Fibroblast of skin of abdomen (primary cell): ENCODE data around the gene ERI2.
"Not testable (repeated sequence)": the region's sequence is repeated elsewhere in the genome, so short reads cannot be mapped to it uniquely, and the experiment has no call there.

ENCODE experiments used
- DNase-seq: peaks from one replicate; pipeline ENCODE4 v3.0.0-alpha.2; 2013

The ERI2 gene

GRCh38 chr16:20814784-20815183, 8.5 kb upstream of the ERI2 start:
- no peak for DNase-seq

GRCh38 chr16:20812510-20812909, 6.2 kb upstream of the ERI2 start:
- no peak for DNase-seq

GRCh38 chr16:20811889-20812439, 5.7 kb upstream of the ERI2 start:
- DNase-seq, result no peak

- DNase-seq, result no peak
Observed at GRCh38 chr16:20807862-20808261, 1.6 kb upstream of the ERI2 start.

GRCh38 chr16:20805684-20806167, 546 bp downstream of the ERI2 start:
- DNase-seq, result not testable (repeated sequence)

GRCh38 chr16:20803561-20804214, 2.6 kb downstream of the ERI2 start:
- no peak for DNase-seq

- peak; percentile 18 for DNase-seq
Observed at GRCh38 chr16:20803192-20803560, 3.1 kb downstream of the ERI2 start.

- DNase-seq, result no peak
Observed at GRCh38 chr16:20801278-20801677, 5.0 kb downstream of the ERI2 start.

- peak; percentile 18 for DNase-seq
Observed at GRCh38 chr16:20799599-20799998, 6.7 kb downstream of the ERI2 start.

GRCh38 chr16:20798364-20798763, 7.9 kb downstream of the ERI2 start:
- no peak for DNase-seq

- peak; percentile 26 for DNase-seq
Observed at GRCh38 chr16:20791923-20792612, 14.2 kb downstream of the ERI2 start.

GRCh38 chr16:20789130-20789529, 17.1 kb downstream of the ERI2 start:
- DNase-seq, result no peak

GRCh38 chr16:20784204-20784603, 22.1 kb downstream of the ERI2 start:
- DNase-seq, result no peak

- no peak for DNase-seq
Observed at GRCh38 chr16:20782470-20782869, 23.8 kb downstream of the ERI2 start.

GRCh38 chr16:20781697-20782096, 24.6 kb downstream of the ERI2 start:
- DNase-seq, result no peak

GRCh38 chr16:20774703-20775362, 31.4 kb downstream of the ERI2 start:
- DNase-seq, result peak; percentile 44

- DNase-seq, result no peak
Observed at GRCh38 chr16:20773679-20774078, 32.6 kb downstream of the ERI2 start.

GRCh38 chr16:20768818-20769217, 37.5 kb downstream of the ERI2 start:
- DNase-seq, result no peak

GRCh38 chr16:20768121-20768520, 38.2 kb downstream of the ERI2 start:
- no peak for DNase-seq

- no peak for DNase-seq
Observed at GRCh38 chr16:20767577-20767976, 38.7 kb downstream of the ERI2 start.

GRCh38 chr16:20766294-20766693, 40.0 kb downstream of the ERI2 start:
- DNase-seq, result no peak

GRCh38 chr16:20765732-20766131, 40.5 kb downstream of the ERI2 start:
- no peak for DNase-seq

- DNase-seq, result not testable (repeated sequence)
Observed at GRCh38 chr16:20764448-20764847, 41.8 kb downstream of the ERI2 start.
